GM18868 (cell line): Measurements from ENCODE around the gene CRY1.
"Not testable (repeated sequence)": the region's sequence is repeated elsewhere in the genome, so short reads cannot be mapped to it uniquely, and the experiment has no call there.

Source experiments
- ATAC-seq: cut with Tn5 transposase; IDR thresholded peaks from one replicate; pipeline ENCODE4 v1.9.1; 2021; ENCODE audit warnings: mild to moderate bottlenecking, moderate library complexity; ENCODE audit not compliant: unreplicated experiment

Gene CRY1

GRCh38 chr12:107108995-107109508 is 15.7 kb upstream of the CRY1 start:
- no peak for ATAC-seq

DNA sequence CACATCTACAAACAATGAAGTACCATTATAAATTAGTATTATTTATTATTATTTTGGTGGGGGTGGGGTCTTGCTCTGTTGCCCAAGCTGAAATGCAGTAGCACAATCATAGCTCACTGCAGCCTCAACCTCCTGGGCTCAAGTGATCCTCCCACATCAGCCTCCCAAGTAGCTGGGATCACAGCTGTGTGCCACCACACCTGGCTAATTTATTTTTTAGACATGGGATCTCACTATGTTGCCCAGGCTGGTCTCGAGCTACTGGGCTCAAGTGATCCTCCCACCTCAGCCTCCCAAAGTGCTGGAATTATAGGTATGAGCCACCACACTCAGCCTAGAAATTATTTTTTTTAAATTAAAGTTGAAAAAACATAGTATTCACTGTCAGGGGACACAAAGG is 15.0 kb upstream of the CRY1 start:
- ATAC-seq = not testable (repeated sequence)

- ATAC-seq = no peak
Measured at GRCh38 chr12:107107381-107107780, 14.0 kb upstream of the CRY1 start.

GRCh38 chr12:107106241-107107025 is 13.1 kb upstream of the CRY1 start:
- no peak for ATAC-seq

GRCh38 chr12:107105410-107105703 is 12.0 kb upstream of the CRY1 start:
- ATAC-seq = no peak

- ATAC-seq = no peak
Measured at GRCh38 chr12:107103516-107103915, 10.2 kb upstream of the CRY1 start.

- no peak for ATAC-seq
Measured at GRCh38 chr12:107103097-107103496, 9.7 kb upstream of the CRY1 start.

DNA sequence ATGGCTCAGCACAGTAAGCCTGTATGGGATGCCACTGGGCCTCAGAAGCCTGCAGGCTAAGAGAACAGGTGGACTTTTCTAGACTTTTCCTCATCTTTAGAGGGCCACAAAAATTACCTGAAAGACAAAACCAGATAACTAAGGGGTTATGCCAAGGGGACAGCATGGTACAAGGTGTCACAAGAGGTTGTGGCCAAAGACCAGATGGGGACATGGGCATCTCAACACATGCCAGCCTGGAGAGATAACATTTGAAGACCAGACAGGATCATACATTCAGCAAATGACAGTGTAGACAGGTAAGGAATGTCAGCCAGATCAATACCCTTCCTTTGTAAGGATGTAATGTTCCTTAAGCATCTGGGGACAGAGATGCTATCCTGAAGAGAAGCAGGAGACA is 8.9 kb upstream of the CRY1 start:
- no peak for ATAC-seq

- ATAC-seq = no peak
Measured at GRCh38 chr12:107101651-107102050, 8.3 kb upstream of the CRY1 start.

- no peak for ATAC-seq
Measured at GRCh38 chr12:107099917-107100316, 6.6 kb upstream of the CRY1 start.

DNA sequence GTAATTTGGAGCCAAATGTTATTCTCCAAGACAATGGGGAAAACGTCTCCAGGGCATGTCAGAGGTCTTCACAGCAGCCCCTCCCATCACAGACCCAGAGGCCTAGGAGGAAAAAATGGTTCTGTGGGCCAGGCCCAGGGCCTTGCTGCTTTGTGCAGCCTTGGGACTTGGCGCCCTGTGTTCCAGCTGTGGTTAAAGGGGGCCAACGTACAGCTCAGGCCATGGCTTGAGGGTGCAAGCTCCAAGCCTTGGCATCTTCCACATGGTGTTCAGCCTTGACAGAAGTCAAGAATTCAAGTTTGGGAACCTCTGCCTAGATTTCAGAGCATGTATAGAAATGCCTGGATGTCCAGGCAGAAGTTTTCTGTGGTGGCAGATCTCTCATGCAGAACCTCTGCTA is 3.2 kb upstream of the CRY1 start:
- no peak for ATAC-seq

DNA sequence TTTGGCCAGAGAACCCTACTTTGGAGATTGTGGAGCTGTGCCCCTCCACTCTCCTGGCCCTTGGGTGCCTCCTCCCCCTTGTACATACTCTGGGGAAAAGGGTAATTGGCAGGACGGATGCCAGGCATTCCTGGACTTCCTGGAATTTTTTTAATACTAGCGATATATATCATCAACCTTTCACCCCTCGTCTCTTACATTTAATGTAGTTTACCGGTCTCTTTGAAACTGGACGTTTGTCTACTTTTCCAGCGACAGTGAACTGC is 767 bp upstream of the CRY1 start:
- ATAC-seq = no peak

DNA sequence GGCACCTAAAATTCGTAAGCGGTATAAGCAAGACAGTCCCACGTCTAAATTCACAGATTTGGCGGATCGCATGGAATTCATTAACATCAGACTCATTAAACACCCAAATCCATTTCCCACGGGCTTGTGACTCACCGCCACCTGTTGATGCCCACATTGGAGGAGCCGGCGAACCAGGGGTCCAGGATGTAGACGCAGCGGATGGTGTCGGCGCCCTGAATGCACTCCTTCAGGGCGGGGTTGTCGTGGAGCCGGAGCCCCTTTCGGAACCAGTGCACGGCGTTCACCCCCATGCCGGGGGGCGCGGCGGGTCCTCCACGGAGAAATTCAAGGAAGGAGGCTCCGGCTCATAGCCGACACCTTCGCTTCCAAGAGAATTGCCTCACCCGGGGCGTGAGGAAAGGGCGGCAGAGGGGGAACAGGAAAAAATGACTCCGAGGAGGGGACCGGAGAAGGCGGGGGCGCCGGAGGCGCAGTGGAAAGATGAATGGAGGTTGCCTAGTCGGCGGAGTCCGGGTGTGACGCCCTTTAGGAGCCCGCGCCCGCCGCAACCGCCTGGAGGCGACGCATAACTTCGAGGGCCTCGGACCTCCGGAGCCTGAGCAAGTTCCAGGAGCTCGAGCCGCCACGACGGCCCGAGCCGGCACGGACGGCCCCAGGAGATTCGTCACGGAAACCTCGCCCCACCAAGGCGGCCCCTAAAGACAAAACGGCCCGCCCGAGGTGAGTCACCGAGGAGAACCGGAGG is 506 bp downstream of the CRY1 start:
- ATAC-seq = peak; percentile 38

- ATAC-seq = no peak
Measured at GRCh38 chr12:107091989-107092641, 1.2 kb downstream of the CRY1 start.

GRCh38 chr12:107091381-107091780 is 2.0 kb downstream of the CRY1 start:
- ATAC-seq = no peak

DNA sequence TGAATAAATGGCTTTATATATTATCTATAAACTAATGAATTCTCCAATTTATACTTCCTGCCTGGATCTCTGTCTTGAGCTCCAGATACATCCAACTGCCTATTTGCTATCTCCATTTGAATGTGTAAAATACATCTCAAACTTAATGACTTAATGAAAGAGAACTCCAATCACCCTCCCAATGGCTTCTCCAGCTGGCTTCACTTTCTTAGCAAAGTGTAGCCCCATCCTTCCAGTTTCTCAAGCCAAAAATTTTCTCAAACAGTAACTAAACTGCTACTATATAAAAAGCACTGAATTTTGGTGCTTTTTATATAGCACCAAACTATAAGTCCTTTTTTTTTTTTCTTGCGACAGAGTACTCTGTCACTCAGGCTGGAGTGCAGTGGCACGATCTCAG is 2.6 kb downstream of the CRY1 start:
- ATAC-seq = no peak

DNA sequence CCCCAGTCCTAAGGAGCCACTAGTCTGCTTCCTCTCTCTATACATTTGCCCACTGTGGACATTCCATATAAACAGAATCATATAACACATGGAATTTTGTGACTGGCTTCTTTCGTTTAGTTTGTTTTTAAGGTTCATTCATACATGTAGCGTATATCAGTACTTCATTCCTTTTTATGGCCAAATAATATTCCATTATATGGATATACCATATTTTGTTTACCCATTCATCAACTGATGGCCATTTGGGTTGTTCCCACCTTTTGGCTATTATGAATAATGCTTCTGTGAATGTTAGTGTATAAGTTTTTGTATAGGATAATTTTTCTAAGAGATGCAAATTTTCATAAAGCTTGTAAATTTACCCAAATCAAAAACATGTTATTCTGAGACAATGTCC is 4.4 kb downstream of the CRY1 start:
- no peak for ATAC-seq

DNA sequence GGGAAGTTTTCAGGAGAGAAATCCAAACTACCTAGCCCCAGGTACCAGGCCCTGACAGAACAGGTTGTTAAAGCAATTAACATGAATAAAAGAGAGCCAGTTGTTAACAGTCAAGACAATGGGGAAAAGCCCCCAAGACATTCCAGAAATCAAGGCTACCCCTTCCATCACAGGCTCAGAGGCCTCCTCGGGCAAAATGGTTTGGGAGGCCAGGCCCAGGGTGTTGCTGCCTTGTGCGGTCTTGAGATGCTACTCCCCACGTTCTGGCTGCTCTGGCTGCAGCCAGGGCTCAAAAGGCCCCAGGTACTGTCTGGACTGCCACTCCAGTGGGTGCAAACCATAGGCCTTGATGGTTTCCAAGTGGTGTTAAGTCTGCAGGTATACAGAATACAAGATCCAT is 7.0 kb downstream of the CRY1 start:
- no peak for ATAC-seq

DNA sequence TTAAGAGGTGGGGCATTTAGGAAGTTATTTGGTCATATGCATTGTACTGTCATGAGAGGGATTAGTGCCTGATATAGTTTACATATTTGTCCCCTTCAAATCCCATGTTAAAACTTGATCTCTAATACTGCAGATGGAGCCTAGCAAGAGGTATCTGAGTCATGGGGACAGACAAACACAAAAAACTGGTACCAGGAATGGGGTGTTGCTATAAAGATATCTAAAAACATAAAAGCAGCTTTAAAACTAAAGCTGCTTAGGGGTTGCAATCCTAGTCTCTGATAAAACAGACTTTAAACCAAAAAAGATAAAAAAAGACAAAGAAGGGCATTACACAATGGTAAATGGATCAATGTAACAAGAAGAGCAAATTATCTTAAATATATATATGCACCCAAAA is 11.6 kb downstream of the CRY1 start:
- no peak for ATAC-seq

DNA sequence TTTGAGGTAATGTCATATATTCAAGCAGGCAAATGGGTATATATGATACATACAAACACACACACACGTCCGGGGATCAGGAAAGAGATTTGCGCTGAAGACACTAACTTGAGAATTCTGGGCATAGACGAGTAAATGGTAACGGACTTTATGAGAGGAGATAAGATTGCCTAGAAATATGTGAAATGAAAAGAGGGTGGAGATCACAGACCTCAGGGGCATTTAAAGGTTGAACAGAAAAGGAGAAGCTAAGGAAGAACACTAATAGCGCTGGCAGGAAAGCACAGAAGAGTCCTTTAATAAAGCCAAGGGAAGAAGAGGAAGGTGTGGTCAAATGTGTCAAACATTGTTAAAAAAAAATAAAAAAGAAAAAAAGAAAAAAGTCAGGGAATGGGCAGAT is 13.1 kb downstream of the CRY1 start:
- ATAC-seq = no peak

DNA sequence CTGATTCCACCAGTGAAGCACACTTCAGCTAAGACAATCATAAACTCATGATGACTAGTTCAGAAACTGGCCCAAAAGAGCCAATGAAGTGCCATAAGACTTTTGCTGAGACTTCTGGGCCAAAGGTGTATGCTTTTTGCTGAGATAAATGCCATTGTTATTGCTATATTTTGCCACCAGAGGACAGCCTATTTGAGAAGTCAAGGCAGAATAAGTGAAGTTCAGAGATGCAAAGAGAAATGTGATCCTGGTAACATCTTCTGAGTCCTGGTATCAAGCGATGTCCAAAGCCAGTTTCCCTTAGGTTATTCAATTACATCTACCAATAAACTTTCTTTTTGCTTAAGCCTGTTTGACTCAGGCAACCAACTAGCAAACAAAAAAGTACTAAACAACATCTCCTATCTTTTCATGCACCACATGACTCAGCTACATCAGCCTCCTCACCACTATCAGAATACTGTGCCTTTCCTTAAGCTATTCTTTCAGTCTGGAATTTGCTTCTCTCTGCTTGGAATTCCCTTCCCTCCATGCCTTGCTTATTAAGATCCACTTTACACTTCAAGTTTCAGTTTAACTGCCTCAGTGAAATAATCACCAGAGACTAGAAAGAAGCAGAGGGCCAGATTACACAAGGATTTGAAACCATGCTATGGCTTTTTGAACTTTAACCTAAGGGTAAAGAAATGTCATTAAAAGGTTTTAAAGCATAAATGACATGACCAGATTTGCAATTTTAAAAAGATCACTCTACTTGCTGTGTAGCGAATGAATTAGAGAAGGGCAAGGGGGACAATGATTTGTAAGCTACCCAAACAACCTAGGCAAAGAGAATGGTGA is 14.0 kb downstream of the CRY1 start:
- ATAC-seq = no peak
